Skin of body (tissue), 2 donors: ENCODE measurements around the gene ZMYND19. TPM values are rescaled to one million over a fixed set of nuclear protein-coding genes. Genes with fewer than 3 reads are reported as not detected.
"Not testable (repeated sequence)": the region's sequence is repeated elsewhere in the genome, so short reads cannot be mapped to it uniquely, and the experiment has no call there.

Experiments
- DNase-seq: peaks from one replicate; lab custom pipeline; 2025; lab: John Stamatoyannopoulos, UW
- total RNA-seq: library from RNA; depleted of rRNA; stranded (reverse); fragments of >200 nt; gene quantifications from one replicate; pipeline ENCODE4 v1.2.3, GENCODE V29; 2014

ZMYND19 gene
- 10.7 TPM for total RNA-seq

DNA sequence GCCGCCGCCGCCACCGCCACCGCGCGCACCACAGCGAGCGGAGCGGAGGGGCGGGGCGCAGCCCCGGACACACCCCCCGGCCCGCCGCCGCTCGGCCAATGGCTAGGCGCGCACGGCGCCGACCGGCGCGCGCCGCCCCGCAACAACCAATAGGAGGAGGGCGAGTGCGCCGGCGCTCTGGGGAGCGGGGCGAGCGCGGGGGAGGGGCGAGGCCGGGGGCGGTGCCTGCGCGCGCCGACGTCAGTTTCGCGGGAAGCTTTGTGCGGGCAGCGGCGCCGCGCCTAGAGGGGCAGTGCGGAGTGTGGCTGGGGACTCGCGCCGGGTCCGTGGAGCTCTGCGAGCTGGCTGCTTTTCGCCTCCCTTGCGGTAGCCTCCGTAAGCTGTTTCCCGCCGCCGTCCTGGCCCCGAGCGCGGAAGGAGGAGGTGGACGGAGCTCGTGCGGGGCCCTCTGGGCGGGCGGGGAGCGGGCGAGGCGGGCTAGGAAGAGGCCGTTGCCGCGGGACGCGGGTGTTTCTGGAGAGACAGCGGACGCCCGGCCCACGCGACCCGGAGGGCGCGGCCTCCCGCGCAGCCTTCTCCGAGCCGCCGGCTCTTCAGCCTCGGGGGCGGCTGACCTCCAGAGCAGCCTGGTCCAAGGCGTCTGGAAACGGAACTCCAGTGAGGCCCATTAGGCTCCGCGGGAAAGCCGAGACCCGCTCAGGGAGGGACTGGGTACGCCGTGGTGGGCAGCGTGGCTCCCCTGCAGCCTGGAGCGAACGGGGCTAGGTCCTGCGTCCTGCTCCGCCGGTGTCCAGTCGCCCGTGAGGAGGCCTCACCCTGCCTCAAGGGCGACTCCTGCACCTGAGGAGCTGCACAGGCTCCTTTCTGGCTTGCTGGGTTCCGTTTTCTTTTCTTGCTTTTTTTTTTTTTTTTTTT is at the start of gene ZMYND19:
Gene ZMYND19 (minus strand): TSS at position 44 of the 915 bp plus-strand sequence. CDS start 249 bp downstream, outside the sequence.
- DNase-seq: peak; percentile 78

- DNase-seq: no peak
Observed at GRCh38 chr9:137639303-137640051, 49.2 kb upstream of the ZMYND19 start.

DNA sequence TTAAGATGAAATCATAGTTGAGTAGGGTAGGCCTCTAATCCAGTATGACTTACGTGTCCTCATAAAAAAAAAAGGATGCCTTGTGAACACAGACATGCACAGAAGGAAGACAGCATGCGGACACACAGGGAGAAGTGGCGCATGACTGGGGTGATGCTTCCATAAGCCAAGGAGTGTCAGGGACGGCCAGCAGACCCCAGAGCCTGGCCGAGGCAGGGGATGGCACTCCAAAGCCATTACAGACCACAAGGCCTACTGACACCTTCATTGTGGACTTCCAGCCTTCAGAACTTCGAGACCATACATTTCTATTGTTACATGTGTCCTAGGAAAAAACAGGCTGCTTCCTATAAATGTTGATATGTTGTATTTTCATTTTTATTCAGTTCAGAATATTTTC is 48.4 kb upstream of the ZMYND19 start:
- DNase-seq: no peak

DNA sequence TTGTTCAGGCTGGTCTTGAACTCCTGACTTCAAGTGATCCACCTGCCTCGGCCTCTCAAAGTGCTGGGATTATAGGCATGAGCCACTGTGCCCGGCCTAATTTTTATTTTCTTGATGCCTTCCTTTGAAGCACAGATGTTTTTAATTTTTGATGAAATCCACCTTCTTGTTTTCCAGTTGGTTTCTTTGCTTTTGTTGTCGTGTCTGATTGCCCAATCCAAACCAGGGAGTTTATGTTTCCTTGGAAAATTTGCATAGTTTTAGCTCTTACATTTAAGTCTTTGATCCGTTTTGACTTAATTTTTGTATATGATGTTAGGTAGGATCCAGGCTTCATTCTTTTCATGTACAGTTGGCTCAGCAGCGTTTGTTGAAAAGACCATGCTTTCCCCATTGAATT is 43.7 kb upstream of the ZMYND19 start:
- no peak for DNase-seq

GRCh38 chr9:137632230-137633161 is 42.2 kb upstream of the ZMYND19 start:
- DNase-seq: no peak

DNA sequence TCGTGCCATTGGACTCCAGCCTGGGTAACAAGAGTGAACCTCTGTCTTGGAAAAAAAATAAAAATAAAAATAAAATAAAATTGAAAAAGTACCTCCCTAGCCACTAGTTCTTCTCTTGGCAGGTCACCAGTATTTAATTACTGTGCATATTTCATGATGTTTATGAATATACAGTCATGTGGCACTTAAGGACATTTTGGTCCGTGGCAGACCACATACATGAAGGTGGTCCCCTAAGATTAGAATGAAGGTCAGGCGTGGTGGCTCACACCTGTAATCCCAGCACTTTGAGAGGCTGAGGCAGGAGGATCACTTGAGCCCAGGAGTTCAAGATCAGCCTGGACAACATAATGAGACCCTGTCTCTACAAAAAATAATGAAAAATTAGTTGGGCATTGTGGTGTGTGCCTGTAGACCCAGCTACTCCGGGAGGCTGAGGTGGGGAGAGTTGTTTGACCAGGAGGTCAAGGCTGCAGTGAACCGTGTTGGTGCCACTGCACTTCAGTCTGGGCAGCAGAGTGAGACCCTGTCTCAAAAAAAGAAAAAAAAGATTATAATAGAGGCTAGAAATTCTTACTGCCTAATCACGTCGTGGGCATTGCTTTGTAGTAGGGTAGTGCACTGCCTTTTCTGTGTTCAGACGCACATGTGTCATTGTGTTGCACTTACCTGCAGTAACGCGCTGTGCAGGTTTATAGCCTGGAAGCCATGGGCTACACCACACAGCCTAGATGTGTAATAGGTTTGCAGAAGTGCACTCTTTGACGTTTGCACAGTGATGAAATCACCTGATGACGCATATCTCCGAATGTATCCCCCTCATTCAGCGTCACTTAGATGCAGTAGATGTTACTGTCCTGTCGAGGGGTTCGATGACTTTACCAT is 41.3 kb upstream of the ZMYND19 start:
- DNase-seq: no peak

- no peak for DNase-seq
Observed at GRCh38 chr9:137630679-137631078, 40.4 kb upstream of the ZMYND19 start.

- no peak for DNase-seq
Observed at GRCh38 chr9:137630126-137630525, 39.8 kb upstream of the ZMYND19 start.

- not testable (repeated sequence) for DNase-seq
Observed at GRCh38 chr9:137627406-137627805, 37.1 kb upstream of the ZMYND19 start.

GRCh38 chr9:137626464-137626863 is 36.2 kb upstream of the ZMYND19 start:
- no peak for DNase-seq

- DNase-seq: not testable (repeated sequence)
Observed at GRCh38 chr9:137622211-137622610, 31.9 kb upstream of the ZMYND19 start.

DNA sequence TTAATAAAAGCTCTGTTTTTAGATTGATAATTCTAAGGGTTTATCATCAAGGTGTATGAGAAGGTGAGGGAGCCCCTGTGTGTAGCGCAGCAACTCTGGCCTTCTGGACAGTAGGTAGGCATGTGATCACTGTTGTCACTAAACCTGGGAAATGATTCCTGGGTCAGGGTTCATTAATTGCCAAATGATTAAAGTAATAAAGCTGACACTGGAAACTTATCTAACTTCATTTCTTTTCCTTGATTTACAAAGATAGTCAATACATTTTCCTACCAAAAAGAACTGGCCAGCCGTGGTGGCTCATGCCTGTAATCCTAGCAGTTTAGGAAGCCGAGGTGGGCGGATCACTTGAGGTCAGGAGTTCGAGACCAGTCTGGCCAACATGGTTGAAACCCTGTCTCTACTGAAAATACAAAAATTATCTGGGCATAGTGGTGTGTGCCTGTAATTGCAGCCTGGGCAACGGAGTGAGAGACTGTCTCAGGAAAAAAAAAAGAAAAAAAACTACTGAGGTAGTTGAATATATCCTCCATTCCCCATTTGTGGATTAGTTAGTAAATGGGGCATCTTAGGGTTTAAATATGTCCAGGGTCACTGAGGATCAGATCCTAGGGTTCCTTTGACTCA is 30.9 kb upstream of the ZMYND19 start:
- DNase-seq: no peak

DNA sequence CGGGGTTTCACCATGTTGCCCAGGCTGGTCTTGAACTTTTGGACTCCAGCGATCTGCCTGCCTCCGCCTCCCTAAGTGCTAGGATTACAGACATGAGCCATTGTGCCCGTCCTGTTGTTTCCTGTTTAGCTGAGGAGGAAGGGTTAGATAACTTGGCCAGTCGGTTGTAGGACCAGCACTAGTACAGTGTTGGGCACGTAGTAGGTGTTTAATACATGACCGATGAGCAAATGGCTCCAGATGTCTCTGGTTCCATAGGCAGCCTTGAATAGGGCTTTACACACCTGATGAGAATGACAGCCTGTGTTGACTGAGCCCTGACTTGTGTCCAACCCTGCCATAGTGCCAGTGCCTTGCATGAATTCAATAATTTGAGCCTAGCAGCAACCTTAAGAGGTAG is 30.3 kb upstream of the ZMYND19 start:
- DNase-seq: no peak

GRCh38 chr9:137620048-137620405 is 29.7 kb upstream of the ZMYND19 start:
- DNase-seq: no peak

GRCh38 chr9:137619240-137620047 is 29.1 kb upstream of the ZMYND19 start:
- DNase-seq: peak; percentile 24

DNA sequence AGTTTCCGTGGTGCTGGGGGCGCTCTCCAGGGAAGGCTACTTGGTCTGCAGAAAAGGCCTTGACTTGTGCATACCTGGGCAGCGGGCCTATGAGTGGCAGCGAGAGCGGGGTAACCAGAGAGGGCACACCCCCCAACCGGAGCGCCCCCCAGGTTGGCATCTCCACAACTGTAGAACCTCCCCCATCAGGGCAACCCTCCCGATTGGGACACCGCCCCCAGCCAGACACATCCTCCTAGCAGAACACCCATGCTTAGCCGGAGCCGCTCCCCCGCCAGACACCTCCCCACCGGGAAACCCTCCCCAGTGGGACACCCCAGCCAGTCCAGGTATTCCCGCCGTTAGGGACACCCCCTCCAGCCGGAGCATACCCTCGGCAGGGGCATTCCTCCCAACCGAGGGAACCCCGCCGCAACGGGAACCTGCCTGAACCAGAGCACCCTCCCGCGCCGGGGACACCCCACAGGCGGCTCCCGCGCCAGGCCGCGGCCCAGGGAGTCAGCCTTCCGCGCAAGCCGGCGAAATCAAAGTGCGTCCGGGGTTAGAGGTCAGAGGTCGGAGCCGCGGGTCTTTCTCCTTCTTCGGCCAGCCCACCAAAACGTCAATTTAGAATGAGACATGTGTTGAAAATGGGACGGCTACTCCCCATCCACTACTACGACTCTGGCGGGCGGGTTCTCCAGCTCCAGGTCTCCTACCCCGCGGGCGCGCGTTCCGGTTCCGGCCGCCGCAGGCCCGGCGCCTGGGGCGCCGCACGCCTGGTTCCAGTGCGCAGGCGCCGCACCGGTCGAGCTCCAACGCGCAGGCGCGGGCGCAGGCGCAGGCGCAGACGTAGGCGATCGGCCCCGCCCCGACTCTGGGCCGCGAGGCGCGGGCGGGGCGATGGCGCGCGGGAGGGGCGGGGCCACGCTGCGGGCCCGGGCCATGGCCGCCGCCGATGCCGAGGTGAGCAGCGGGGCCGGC is 28.1 kb upstream of the ZMYND19 start, which contains the start of gene EHMT1:
Gene EHMT1 (plus strand): TSS at position 901 of the 963 bp plus-strand sequence. CDS start 24 bp downstream, at position 925.
- DNase-seq: peak; percentile 72

GRCh38 chr9:137615387-137615871 is 25.1 kb upstream of the ZMYND19 start:
- no peak for DNase-seq
